ENCODE data around the gene SNTB2.

SNTB2 gene

DNA sequence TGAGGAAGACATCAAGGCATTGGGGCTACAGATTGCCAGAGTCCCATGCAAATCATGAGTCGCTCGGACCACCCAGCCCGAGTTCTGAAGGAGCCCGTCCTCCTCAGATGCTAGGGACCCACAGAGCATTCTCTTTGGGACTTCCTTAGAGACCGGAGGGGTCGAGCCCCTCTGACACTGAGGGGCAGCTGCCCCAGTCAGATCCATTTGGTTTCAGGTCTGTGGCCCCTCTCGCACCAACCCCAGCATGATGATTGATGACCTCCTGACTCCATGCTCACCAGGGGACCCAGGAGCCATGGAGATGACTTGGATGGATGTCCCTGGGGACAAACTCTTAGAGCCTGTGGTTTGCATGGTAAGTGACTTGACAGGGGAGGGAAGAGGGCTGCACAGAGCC lies 135.4 kb downstream of the SNTB2 start:
- no peak overlapping the region for H3K4me3 ChIP-seq (ENCODE audit: low read depth, low read length)
- TF ChIP-seq, protein P1, sequence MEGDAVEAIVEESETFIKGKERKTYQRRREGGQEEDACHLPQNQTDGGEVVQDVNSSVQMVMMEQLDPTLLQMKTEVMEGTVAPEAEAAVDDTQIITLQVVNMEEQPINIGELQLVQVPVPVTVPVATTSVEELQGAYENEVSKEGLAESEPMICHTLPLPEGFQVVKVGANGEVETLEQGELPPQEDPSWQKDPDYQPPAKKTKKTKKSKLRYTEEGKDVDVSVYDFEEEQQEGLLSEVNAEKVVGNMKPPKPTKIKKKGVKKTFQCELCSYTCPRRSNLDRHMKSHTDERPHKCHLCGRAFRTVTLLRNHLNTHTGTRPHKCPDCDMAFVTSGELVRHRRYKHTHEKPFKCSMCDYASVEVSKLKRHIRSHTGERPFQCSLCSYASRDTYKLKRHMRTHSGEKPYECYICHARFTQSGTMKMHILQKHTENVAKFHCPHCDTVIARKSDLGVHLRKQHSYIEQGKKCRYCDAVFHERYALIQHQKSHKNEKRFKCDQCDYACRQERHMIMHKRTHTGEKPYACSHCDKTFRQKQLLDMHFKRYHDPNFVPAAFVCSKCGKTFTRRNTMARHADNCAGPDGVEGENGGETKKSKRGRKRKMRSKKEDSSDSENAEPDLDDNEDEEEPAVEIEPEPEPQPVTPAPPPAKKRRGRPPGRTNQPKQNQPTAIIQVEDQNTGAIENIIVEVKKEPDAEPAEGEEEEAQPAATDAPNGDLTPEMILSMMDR (IDR thresholded peaks at IDR 0.05; ENCODE audit: borderline replicate concordance, insufficient read depth, low read depth, low read length) = no peak

DNA sequence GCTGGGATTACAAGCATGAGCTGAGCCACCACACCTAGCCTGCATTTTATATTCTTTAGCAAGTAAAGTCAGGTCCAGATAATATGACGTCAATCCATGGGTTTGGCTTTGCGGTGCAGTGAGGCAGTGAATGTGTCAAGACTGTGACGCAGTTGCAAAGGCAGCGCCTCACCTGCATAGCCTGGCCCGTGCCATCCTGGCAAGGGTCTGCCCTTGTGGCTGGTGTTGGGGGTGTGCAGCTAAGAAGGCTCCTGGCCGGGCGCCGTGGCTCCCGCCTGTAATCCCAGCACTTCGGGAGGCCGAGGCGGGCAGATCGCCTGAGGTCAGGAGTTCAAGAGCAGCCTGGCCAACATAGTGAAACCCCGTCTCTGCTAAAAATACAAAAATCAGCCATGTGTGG lies 136.5 kb downstream of the SNTB2 start:
- H3K4me3 ChIP-seq (ENCODE audit: low read depth, low read length) = no peak overlapping the region
- TF ChIP-seq, protein P1 (IDR thresholded peaks at IDR 0.05; ENCODE audit: borderline replicate concordance, insufficient read depth, low read depth, low read length) = no peak

DNA sequence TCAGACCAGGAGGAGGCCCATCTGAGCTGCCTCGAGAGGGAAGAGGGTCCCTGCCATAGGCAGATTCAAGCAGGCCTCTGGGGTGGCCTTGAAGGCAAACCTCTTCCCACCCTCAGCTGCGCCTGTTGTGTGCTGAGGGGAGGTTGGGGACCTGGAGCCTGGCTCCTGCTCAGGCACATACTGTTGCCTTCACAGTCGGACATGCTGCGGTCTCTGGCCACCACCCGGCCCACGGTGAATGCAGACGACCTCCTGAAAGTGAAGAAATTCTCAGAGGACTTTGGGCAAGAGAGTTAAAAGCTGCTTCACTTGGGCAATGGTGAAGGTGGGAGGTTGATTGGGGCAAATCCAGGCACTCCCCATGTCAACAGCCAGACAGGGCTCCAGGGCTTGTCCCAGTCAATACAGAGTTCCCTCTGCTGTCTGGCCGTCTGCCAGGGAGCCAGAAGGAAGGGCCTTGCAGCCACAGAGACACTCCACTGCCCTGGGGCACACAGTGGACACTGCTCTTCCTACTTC lies 137.1 kb downstream of the SNTB2 start:
- no peak overlapping the region for H3K4me3 ChIP-seq (ENCODE audit: low read depth, low read length)

DNA sequence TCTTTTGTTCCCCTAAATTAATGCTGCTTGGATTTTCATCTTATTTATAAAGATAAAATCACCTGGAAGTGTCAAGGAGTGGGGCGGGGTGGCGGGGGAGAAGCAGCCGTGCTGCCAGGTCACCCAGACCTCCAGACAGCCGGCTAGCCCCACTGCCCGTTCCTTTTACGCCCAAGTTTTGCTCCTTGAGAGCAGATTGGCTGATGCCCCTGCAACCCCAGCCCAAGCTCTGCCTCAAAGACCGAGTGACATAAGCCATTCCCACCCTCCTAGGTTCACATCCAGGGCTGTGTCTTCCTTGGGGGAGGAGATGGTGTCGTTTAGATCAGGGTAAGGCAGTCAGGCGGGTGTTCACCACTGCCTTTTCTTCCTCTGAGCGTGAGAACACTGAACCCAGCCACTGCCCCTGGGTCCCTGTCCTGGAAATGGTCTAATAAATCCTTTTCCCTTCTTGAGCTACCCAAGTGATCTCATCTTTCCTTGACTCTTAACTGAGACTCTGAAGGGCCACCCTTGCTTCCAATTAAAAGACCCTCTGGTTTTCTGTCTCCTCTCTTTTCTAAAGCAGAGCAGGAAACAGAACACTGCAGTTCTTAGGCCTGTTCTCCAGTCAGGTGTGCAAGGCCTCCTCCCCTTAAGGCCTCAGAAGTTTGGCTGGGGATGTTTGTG lies 137.8 kb downstream of the SNTB2 start:
- TF ChIP-seq, protein P1 (IDR thresholded peaks at IDR 0.05; ENCODE audit: borderline replicate concordance, insufficient read depth, low read depth, low read length) = no peak
- no peak overlapping the region for H3K4me3 ChIP-seq (ENCODE audit: low read depth, low read length)

More for the DNA sequence above, 137.1 kb downstream of the SNTB2 start:
- TF ChIP-seq, protein P1 (IDR thresholded peaks at IDR 0.05; ENCODE audit: borderline replicate concordance, insufficient read depth, low read depth, low read length) = no peak

DNA sequence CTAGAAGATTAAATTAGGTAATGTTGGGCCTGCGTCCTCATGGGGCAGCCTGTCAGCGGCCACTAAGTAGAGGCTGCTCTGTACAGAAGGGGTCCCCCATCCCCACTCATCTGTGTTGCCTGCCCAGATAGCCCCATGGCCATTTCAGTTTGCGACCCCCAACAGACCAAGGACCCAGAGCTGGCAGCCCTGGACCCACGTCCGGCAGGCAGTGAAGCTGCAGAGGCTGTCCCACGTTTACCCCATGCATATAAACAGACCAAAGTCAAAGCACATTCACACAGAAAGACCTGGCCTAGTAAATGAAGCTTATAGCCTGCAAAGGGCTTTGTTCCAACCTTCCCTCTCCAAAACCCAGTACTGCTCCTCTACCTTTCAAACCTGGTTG lies 138.8 kb downstream of the SNTB2 start:
- TF ChIP-seq, protein P1 (IDR thresholded peaks at IDR 0.05; ENCODE audit: borderline replicate concordance, insufficient read depth, low read depth, low read length) = no peak
- no peak overlapping the region for H3K4me3 ChIP-seq (ENCODE audit: low read depth, low read length)

DNA sequence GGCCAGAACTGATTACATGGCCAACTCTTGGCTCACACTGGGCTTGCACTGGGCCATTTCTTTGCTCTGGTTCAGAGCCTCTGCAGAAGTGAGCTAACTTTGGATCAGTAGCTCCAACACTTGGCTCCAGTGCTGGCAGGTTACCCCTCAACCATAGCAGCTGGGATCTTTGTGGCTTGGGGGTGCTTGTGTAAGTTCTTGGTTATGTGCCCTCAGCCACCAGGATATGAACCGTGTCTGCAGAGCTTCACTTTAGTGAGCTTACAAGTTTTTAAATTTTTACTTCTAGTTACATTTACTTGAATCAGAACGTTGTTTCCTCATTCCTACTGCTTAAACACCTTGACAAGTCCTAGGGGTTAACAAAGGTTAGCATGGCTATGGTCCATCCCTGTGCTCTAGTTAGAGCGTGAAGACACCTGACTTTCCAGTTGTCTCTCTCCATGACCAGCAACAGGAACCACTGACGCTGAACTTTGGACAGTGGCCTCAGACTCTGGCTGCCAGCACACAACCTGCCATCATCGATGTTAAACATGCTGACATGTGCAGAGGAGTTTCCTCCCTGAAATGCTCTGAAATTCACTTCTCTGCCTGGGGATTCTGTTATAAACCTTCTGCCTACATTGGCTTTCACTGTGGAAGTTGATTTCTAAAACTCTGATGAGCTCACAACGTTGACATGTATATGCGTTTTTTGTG lies 139.4 kb downstream of the SNTB2 start:
- no peak overlapping the region for H3K4me3 ChIP-seq (ENCODE audit: low read depth, low read length)
- TF ChIP-seq, protein P1 (IDR thresholded peaks at IDR 0.05; ENCODE audit: borderline replicate concordance, insufficient read depth, low read depth, low read length) = no peak
